SK-N-SH (cell line): ENCODE results near the gene SELENOS. TPM values are rescaled to one million over a fixed set of nuclear protein-coding genes. Genes with fewer than 3 reads are reported as not detected.

Experiments used
- CTCF ChIA-PET: fragments of 300-600, 350-600 bp; formaldehyde crosslinking; extraction: SDS; loops from one replicate; lab custom pipeline; 2021; lab: Yijun Ruan, JAX
- POLR2A ChIA-PET: fragments of 350-600 bp; sonication (Branson Sonifier 250); formaldehyde crosslinking; extraction: SDS; loops from one replicate; lab custom pipeline; 2020; ENCODE audit warnings: antibody characterized with exemption, inconsistent platforms; lab: Yijun Ruan, JAX
- DNase-seq: peaks from one replicate; pipeline ENCODE4 v3.0.0; 2012
- H2AFZ ChIP-seq: fragments of 200-600 bp; sonication (generic); 2 replicates; pipeline ENCODE4 v1.8.1; 2016; ENCODE audit warnings: antibody characterized with exemption, mild to moderate bottlenecking, low read depth
- H3F3A ChIP-seq: fragments of 200-600 bp; sonication (generic); replicated peaks from 2 replicates; pipeline ENCODE3; 2016; ENCODE audit warnings: antibody characterized with exemption, mild to moderate bottlenecking; ENCODE audit not compliant: insufficient read depth
- H3K27ac ChIP-seq, 2 experiments: fragments of 200-500 bp in 1 of 2; fragments of 200-600 bp in 1 of 2; sonication (Bioruptor generic) in 1 of 2; sonication (generic), shearing (Covaris generic) in 1 of 2; 2 replicates each; pipeline versions ENCODE4 v1.5.1 to v1.6.1; 2014 to 2016; ENCODE audit warnings: low read depth in 2 of 2, inconsistent platforms in 1 of 2, low read length in 1 of 2, mild to moderate bottlenecking in 1 of 2, mixed read lengths in 1 of 2
- H3K27me3 ChIP-seq: fragments of 200-600 bp; sonication (generic), shearing (Covaris generic); 2 replicates; pipeline ENCODE4 v1.6.1; 2016; ENCODE audit warnings: mixed run types; ENCODE audit not compliant: insufficient read depth
- H3K36me3 ChIP-seq, 2 experiments: fragments of 200-500 bp in 1 of 2; fragments of 200-600 bp in 1 of 2; sonication (Bioruptor generic) in 1 of 2; sonication (generic) in 1 of 2; replicated peaks in 1 of 2; 2 replicates each; pipeline versions ENCODE3 to v1.5.1; 2014 to 2016; ENCODE audit warnings: low read length in 1 of 2, mild to moderate bottlenecking in 1 of 2; ENCODE audit not compliant: insufficient read depth in 2 of 2, control insufficient read depth in 1 of 2
- H3K4me1 ChIP-seq, 2 experiments: fragments of 200-500 bp in 1 of 2; fragments of 200-600 bp in 1 of 2; sonication (Bioruptor generic) in 1 of 2; sonication (generic), shearing (Covaris generic) in 1 of 2; 2 replicates each; pipeline versions ENCODE4 v1.5.1 to v1.6.1; 2014 to 2016; ENCODE audit warnings: low read depth in 1 of 2, low read length in 1 of 2, mixed run types in 1 of 2; ENCODE audit not compliant: insufficient read depth in 2 of 2, control insufficient read depth in 1 of 2
- H3K4me2 ChIP-seq: fragments of 200-600 bp; sonication (generic), shearing (Covaris generic); 2 replicates; pipeline ENCODE4 v1.6.1; 2017; ENCODE audit warnings: mixed run types
- H3K4me3 ChIP-seq, 2 experiments: fragments of 200-500 bp in 1 of 2; fragments of 200-600 bp in 1 of 2; sonication (Bioruptor generic) in 1 of 2; sonication (generic), shearing (Covaris generic) in 1 of 2; 2 replicates each; pipeline versions ENCODE4 v1.5.1 to v1.8.1; 2014 to 2016; ENCODE audit warnings: low read depth in 2 of 2, inconsistent platforms in 1 of 2, low read length in 1 of 2, mild to moderate bottlenecking in 1 of 2, mixed read lengths in 1 of 2, moderate library complexity in 1 of 2
- H3K79me2 ChIP-seq: fragments of 200-600 bp; sonication (generic); 2 replicates; pipeline ENCODE4 v1.8.1; 2017; ENCODE audit warnings: mild to moderate bottlenecking; ENCODE audit not compliant: insufficient read depth
- H3K9ac ChIP-seq: fragments of 200-600 bp; sonication (generic); 2 replicates; pipeline ENCODE4 v1.6.1; 2017; ENCODE audit warnings: mixed run types
- H3K9me2 ChIP-seq: fragments of 200-600 bp; sonication (generic); 2 replicates; pipeline ENCODE4 v1.6.1; 2017; ENCODE audit warnings: mixed run types
- H3K9me3 ChIP-seq: fragments of 200-600 bp; sonication (generic); 2 replicates; pipeline ENCODE4 v1.6.1; 2017; ENCODE audit warnings: mixed run types, mild to moderate bottlenecking, moderate library complexity
- H4K20me1 ChIP-seq: fragments of 200-600 bp; sonication (generic); 2 replicates; pipeline ENCODE4 v1.6.1; 2017; ENCODE audit warnings: mild to moderate bottlenecking, mixed run types; ENCODE audit not compliant: insufficient read depth
- CHD2 ChIP-seq: fragments of 150-350 bp; IDR thresholded peaks from 2 replicates; pipeline ENCODE4 v1.6.1; 2018; ENCODE audit warnings: low read length; ENCODE audit not compliant: partially characterized antibody
- EP300 ChIP-seq, 2 experiments: IDR thresholded peaks; 2 replicates each; pipeline versions ENCODE4 v1.4.0 to v1.6.1; 2012; ENCODE audit warnings: borderline replicate concordance in 1 of 2, low read depth in 1 of 2, low read length in 1 of 2
- IRF3 ChIP-seq: fragments of 150-350 bp; IDR thresholded peaks from 2 replicates; pipeline ENCODE4 v1.6.1; 2016; ENCODE audit warnings: mild to moderate bottlenecking, low read depth, low read length
- JUND ChIP-seq: IDR thresholded peaks from 2 replicates; pipeline ENCODE4 v1.4.0; 2012
- MEF2A ChIP-seq: IDR thresholded peaks from 2 replicates; pipeline ENCODE4 v1.4.0; 2012; ENCODE audit warnings: low read depth, borderline replicate concordance
- MXI1 ChIP-seq: IDR thresholded peaks from 2 replicates; pipeline ENCODE4 v1.6.1; 2012; ENCODE audit warnings: mild to moderate bottlenecking, low read depth, low read length, improper control_type of control experiment
- NFIC ChIP-seq: IDR thresholded peaks from 2 replicates; pipeline ENCODE4 v1.4.0; 2012; ENCODE audit warnings: borderline replicate concordance
- POLR2AphosphoS5 ChIP-seq: IDR thresholded peaks from 2 replicates; pipeline ENCODE4 v1.6.1; 2012; ENCODE audit warnings: low read depth, low read length
- RAD21 ChIP-seq: IDR thresholded peaks from 2 replicates; pipeline ENCODE4 v1.6.1; 2012; ENCODE audit warnings: mild to moderate bottlenecking, low read length
- RCOR1 ChIP-seq: fragments of 150-350 bp; IDR thresholded peaks from 2 replicates; pipeline ENCODE4 v1.6.1; 2017; ENCODE audit warnings: antibody characterized with exemption, low read length
- RXRA ChIP-seq: IDR thresholded peaks from 2 replicates; pipeline ENCODE4 v1.4.0; 2012; ENCODE audit warnings: low read depth, mild to moderate bottlenecking, borderline replicate concordance
- SMC3 ChIP-seq: IDR thresholded peaks from 2 replicates; pipeline ENCODE4 v1.6.1; 2012; ENCODE audit warnings: low read depth, low read length, improper control_type of control experiment
- TAF1 ChIP-seq: IDR thresholded peaks from 2 replicates; pipeline ENCODE4 v1.6.1; 2012; ENCODE audit warnings: low read depth, mild to moderate bottlenecking, low read length, moderate library complexity, borderline replicate concordance
- TEAD4 ChIP-seq: IDR thresholded peaks from 2 replicates; pipeline ENCODE4 v1.4.0; 2012; ENCODE audit warnings: mild to moderate bottlenecking, borderline replicate concordance; ENCODE audit not compliant: insufficient read depth
- YY1 ChIP-seq: IDR thresholded peaks from 2 replicates; pipeline ENCODE4 v1.4.0; 2012; ENCODE audit warnings: low read depth, mild to moderate bottlenecking
- ZBTB33 ChIP-seq: IDR thresholded peaks from 2 replicates; pipeline ENCODE4 v1.4.0; 2012; ENCODE audit warnings: low read depth, borderline replicate concordance
- WGBS: methylation state at CpG from one replicate; pipeline ENCODE4 v1.1.6; 2017; ENCODE audit warnings: low lambda C conversion rate; 5-methylcytosine and 5-hydroxymethylcytosine counted together
- polyA plus RNA-seq, 3 experiments: library from polyadenylated mRNA; depleted of rRNA; stranded (reverse); fragments of >200 nt; gene quantifications; 2 replicates each; pipeline ENCODE4 v1.2.3, GENCODE V29; 2012

Gene SELENOS
- polyA plus RNA-seq, 1 of the 3 experiments (the other 2 are of a cell fraction), result 101 TPM

- TF ChIP-seq IRF3 (no peak), MEF2A (no peak), POLR2AphosphoS5 (no peak), YY1 (no peak), EP300 (IDR thresholded peaks at IDR 0.05; ENCODE audit: borderline replicate concordance in 1 of 2, low read depth in 1 of 2, low read length in 1 of 2) (no peak)
- TF ChIP-seq, all 33 proteins: peak for 0
Observed at GRCh38 chr15:101326026-101326315, 48.7 kb upstream of the SELENOS start (continued).

GRCh38 chr15:101325263-101326025 lies 48.2 kb upstream of the SELENOS start:
- Histone ChIP-seq H3F3A (no peaks in the 10 kb centered on the region), H3K4me3 (no peak overlapping the region), H3K9me3 (no peaks in the 10 kb centered on the region), H3K36me3 (no peaks in the 10 kb centered on the region), H3K4me2 (no peak overlapping the region), H3K9me2 (no peaks in the 10 kb centered on the region), H3K9ac (no peak overlapping the region), H3K27me3 (peaks cover 8% of the 10 kb centered on the region; the same call in 1 of the 2 replicates), H2AFZ (no peak overlapping the region), H3K27ac (no peak overlapping the region), H3K79me2 (no peaks in the 10 kb centered on the region), H4K20me1 (no peaks in the 10 kb centered on the region), H3K4me1 (no peaks in the 10 kb centered on the region)
- CTCF ChIA-PET, result interaction anchor here (0.8 kb wide), 1 partner anchor 25 kb away, joined by 3 read pairs; no protein-coding TSS in a partner anchor
- POLR2A ChIA-PET, result no interaction called here
- no peak for TF ChIP-seq JUND
- TF ChIP-seq ZBTB33, result no peak
- no peak for TF ChIP-seq CHD2
- TF ChIP-seq MXI1, result no peak
- TF ChIP-seq RAD21, result no peak
- no peak for TF ChIP-seq RCOR1
- TF ChIP-seq NFIC, result no peak
- TF ChIP-seq RXRA, result no peak
- no peak for TF ChIP-seq TAF1
- no peak for TF ChIP-seq TEAD4
- TF ChIP-seq SMC3, result no peak
- 71% methylated on average over 14 of the region's 19 CpGs for WGBS
- no peak for DNase-seq
